Activated CD8-positive, alpha-beta memory T cell treated with anti-CD3 and anti-CD28 coated beads for 24 hours (primary cell): ENCODE results near the gene TTLL11.

Experiments used
- DNase-seq: peaks from one replicate; pipeline ENCODE4 v3.0.0-alpha.2; 2020

Gene TTLL11

DNA sequence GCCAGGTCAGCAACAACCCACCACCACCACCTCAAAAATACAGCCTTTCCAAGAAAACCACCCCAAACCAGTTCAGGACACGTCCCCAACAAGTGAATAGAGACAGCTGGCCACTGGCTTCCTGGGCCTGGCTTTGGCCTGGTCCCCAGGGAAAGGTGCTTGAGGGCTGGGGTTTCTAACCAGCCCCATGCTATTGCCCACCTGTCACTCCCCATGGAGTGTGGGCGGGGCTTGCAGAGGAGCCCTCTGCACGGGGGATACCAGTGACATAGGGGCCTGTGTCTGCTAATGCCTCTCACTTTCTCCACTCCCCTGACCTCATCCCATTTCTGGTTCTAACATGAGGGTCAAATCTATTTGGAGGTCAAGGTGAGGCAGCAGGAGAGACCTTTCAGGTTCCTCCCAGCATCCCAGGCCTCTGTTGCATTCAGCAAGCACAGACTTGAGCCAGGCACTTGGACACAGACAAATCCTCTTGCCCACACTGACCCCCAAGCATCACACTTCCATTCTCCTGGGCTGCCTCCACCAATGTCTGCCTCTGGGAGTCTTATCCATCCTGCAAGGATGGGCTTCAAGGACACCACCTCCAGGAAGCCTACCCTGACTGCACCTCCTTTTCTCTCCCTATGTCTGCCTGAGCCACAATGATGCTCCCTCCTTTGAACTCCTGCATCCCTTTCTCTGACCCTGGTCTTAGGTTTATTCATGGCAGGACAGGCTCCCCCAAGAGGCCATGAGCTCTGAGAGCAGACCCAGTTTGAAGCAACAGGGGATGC is 16.1 kb upstream of the TTLL11 start:
- no peak for DNase-seq

DNA sequence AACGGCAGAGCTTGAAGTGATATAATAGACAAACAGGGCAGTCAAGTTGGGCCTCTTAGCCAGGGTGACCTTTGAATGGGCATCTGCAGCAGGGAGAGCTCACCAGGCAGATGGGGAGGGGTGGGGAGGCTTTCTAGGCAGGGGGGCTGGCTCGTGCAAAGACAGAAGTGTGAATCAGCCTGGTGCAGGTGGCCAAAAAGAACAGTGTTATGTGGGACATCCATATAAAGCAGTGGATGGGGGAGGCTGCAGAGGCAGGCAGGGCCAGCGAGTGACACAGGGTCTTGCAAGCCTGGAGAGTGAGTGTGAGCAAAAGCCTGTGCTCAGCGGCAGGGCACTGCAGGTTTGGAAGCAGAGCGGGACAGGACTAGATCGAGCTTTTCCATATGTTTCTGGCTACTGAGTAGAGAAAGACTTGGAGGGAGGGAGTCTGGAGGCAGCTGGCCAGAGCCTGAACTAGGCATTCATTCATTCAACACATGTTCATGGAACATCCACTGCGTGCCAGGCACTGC is 14.2 kb upstream of the TTLL11 start:
- no peak for DNase-seq

- DNase-seq, result no peak
Observed at GRCh38 chr9:122106576-122106975, 13.5 kb upstream of the TTLL11 start.

GRCh38 chr9:122103985-122104384 is 10.9 kb upstream of the TTLL11 start:
- no peak for DNase-seq

DNA sequence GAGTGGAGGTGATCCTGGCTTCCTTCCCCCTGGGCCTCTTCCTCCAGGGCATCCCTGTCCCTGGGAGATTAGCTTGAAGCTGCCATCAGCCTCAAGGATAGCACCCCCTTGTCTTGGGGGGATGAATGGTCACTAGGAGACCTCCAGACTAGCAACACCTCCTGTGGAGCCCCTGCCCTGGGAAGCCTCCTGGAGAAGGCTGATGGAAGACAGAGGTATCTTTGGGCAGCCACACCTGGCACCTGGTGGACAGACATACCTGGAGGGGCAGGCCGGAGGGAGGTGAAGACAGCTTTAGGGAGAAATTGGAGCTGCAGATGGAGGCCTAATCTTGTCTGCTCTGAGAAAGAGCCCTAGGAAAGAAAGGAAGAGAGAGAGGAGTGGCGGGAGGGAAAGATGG is 9.0 kb upstream of the TTLL11 start:
- no peak for DNase-seq

DNA sequence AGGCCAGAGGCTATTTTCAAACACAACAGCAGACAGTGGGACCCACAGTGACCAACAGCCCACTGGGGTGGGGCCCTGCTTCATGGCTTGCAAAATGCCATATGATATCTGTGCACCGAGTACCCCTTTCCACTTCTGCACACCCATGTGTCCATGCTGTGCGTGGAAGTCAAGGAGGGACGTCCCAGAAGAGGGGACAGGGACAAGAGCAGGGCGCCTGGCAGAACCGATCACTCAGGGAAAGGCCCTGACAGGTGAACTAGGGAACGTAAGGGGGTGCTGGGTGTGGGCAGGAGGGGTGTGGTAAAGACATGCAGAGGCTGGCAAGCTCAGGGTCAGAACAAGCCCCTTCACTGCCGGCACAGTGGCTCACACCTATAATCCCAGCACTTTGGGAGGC is 7.6 kb upstream of the TTLL11 start:
- no peak for DNase-seq

- DNase-seq, result peak; percentile 91
Observed at GRCh38 chr9:122099271-122099869, 6.3 kb upstream of the TTLL11 start.

GRCh38 chr9:122097679-122098315 is 4.7 kb upstream of the TTLL11 start:
- DNase-seq, result no peak

DNA sequence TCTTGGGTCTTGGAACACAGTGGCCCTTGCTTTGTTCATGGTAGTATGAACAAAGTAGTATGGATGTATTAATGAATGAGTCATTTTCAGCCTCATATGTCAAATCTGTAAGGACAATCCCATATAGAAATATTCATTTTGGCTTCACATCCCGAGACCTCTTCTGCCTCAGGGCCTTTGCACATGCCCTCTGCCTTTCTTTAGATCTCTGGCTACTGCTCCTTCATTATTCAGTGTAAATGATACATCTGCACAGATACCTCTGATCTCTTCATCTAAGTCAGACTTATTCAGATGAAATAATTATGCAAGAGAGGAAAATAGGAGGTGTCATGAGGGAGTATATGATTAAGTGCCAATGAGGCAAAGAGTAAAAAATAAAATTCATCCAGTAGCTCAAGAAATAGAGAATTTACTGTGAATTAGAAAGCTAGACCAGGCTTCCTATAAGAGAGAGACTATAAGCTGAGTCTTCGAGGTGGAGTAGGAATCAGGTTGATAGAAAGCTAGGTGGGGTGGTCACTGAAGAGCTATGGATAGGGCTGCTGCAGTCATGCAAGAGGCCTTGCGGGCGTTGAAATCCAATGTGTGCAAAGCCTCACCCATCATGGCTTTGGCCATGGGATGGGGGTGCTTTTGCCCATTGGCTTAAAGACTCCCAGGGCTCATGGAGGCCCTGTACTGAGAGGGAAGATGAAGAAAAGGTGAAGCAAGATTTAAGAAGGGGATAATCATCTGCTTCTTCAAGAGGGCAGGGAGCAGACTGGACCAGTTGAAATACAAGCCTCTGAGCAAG is 3.7 kb upstream of the TTLL11 start:
- no peak for DNase-seq

DNA sequence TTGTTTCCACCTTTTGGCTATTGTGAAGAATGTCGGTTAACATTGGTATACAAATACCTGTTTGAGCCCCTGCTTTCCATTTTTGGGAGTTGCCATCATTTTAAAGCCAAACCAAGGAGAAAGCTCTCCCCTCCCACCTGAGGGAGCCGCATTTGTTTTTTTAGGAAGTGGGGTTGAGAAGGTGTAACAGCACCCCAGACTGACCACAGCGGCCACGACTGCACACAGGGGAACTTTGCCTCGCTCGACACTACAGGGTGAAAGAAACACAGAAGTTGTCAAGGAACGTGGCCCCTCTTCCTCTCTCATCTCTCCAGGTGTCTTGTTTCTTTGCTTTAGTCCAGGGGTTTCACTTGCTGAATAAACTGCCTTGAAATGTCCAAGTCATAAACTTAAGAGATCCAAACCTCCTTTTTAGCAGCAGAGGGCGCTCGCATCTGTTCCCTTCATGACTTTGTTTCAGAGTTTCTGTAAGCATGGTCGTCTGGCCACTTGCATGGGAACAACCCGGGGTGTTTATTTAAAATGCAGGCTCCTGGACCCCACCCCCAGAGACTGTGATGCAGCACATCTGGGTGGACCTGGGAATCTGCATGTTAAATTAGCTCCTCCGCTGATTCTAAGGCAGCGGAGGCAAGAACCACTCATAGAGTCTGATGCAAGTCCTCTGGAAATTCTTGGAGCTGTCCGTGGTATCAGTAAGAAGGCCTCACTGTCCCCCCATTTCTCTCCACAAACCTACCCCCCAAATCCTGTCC is 2.1 kb upstream of the TTLL11 start:
- peak; percentile 71 for DNase-seq

- peak; percentile 35 for DNase-seq
Observed at GRCh38 chr9:122091682-122092592, 1.2 kb downstream of the TTLL11 start.

- DNase-seq, result no peak
Observed at GRCh38 chr9:122090981-122091380, 2.1 kb downstream of the TTLL11 start.

- peak; percentile 4 for DNase-seq
Observed at GRCh38 chr9:122090287-122090883, 2.7 kb downstream of the TTLL11 start.

GRCh38 chr9:122088880-122089706 is 4.0 kb downstream of the TTLL11 start:
- DNase-seq, result peak; percentile 32

- DNase-seq, result peak; percentile 13
Observed at GRCh38 chr9:122087406-122088200, 5.5 kb downstream of the TTLL11 start.

- no peak for DNase-seq
Observed at GRCh38 chr9:122086873-122087272, 6.2 kb downstream of the TTLL11 start.

- DNase-seq, result no peak
Observed at GRCh38 chr9:122085260-122085659, 7.8 kb downstream of the TTLL11 start.

GRCh38 chr9:122084026-122084675 is 9.0 kb downstream of the TTLL11 start:
- DNase-seq, result peak; percentile 5
